IPS-15b (cell line): Measurements from ENCODE around the gene R3HDM4.

Source experiments
- H3K27me3 ChIP-seq: one replicate; pipeline ENCODE4 v1.6.1; 2013; ENCODE audit warnings: low read length; ENCODE audit not compliant: control insufficient read depth, insufficient read depth
- H3K36me3 ChIP-seq: one replicate; pipeline ENCODE4 v1.6.1; 2013; ENCODE audit warnings: low read length; ENCODE audit not compliant: control insufficient read depth, insufficient read depth
- H3K4me1 ChIP-seq: one replicate; pipeline ENCODE4 v1.6.1; 2013; ENCODE audit warnings: mild to moderate bottlenecking, low read length; ENCODE audit not compliant: control insufficient read depth, insufficient read depth
- H3K4me3 ChIP-seq: one replicate; pipeline ENCODE4 v1.5.1; 2013; ENCODE audit warnings: low read depth, low read length
- H3K9ac ChIP-seq: one replicate; pipeline ENCODE4 v1.6.1; 2013; ENCODE audit warnings: low read depth, mild to moderate bottlenecking, low read length
- H3K9me3 ChIP-seq: one replicate; pipeline ENCODE4 v1.6.1; 2013; ENCODE audit warnings: mild to moderate bottlenecking, low read length; ENCODE audit not compliant: control insufficient read depth, insufficient read depth

R3HDM4 gene

DNA sequence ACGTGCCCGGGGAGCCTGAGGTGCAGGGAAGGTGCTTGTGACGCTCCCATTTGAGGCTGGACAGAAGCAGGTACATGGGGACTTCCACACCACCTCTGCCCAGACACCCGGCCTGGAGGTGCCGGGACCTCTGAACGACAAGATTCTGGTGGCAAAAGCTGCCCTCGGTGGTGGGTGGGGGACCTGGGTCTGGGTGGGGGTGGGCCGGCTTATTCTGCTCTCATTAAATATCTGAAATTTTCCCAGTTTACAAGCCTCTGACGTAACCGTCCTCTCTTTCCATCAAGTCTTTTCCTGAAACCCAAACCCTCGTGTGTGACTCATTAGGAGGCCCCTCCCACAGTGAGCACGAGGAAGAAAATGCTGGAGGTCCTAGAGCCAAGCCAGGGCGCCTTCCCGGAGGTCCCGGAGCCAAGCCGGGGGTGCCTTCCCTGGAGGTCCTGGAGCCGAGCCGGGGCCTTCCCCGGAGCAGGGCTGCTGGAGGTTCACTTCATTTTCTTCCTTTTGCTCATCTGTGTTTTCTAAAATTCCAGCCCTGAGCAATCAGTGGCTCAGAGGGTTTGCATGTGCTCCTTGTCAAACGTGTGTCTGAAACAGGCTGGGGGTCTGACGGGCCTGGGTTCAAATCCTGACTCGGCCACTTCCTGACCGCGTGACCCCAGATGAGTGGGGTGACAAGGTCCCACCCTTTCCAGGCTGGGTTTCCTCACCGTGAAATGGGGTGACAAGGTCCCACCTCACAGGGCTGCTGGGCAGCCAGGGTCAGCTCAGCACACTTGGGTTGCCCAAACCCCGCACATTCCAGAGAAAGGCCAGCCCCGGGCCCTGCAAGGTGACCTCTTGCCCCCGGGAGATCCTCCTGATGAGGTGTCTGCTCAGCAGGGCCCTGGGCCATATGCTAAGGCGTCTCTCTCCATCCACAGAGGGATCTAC is 43.5 kb downstream of the R3HDM4 start:
- Histone ChIP-seq H3K27me3 (no peaks in the 10 kb centered on the region), H3K9me3 (no peaks in the 10 kb centered on the region), H3K4me3 (no peak overlapping the region), H3K9ac (no peak overlapping the region), H3K4me1 (peaks cover 2% of the 10 kb centered on the region), H3K36me3 (peaks cover 29% of the 10 kb centered on the region)

DNA sequence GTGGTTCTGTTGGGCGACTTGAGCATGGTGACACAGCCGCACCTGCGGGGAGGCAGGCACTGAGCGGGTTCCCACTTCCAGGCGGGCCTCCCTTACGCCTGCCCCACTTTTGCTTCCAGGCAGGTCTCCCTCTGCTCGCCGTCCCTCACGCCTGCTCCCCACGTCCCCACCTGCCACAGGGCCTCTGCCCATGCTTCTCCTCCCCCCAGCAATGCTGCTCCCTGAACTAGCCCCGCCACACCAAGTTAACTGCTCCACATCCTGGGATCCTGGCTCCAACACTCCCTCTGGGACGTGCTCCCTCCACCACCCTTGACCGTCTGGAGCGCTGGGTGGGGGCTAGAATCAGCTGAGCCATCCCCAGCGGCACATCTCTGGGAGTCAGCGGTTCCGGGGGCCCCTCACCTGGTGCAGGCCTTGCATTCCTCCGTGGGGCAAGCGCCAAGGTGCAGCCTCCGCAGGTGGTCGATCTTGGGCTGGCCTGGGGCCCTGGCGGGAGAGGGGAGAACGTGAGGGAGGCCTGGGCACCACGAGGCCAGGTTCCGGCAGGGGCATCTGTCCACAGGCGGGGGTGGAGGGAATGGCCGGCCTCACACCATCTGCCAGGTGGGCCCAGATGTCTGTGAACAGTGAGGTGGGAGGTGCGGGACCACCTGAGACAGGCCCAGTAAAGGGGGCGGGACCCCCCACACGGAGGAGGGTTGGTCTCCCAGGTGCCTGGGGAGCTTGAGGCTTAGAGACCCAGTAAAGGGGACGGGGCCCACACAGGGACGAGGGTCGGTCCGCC is 44.4 kb downstream of the R3HDM4 start:
- H3K4me3 ChIP-seq: no peak overlapping the region
- H3K9me3 ChIP-seq: no peaks in the 10 kb centered on the region
- no peak overlapping the region for H3K9ac ChIP-seq
- peaks cover 2% of the 10 kb centered on the region for H3K4me1 ChIP-seq
- H3K36me3 ChIP-seq: peaks cover 24% of the 10 kb centered on the region
- no peaks in the 10 kb centered on the region for H3K27me3 ChIP-seq

DNA sequence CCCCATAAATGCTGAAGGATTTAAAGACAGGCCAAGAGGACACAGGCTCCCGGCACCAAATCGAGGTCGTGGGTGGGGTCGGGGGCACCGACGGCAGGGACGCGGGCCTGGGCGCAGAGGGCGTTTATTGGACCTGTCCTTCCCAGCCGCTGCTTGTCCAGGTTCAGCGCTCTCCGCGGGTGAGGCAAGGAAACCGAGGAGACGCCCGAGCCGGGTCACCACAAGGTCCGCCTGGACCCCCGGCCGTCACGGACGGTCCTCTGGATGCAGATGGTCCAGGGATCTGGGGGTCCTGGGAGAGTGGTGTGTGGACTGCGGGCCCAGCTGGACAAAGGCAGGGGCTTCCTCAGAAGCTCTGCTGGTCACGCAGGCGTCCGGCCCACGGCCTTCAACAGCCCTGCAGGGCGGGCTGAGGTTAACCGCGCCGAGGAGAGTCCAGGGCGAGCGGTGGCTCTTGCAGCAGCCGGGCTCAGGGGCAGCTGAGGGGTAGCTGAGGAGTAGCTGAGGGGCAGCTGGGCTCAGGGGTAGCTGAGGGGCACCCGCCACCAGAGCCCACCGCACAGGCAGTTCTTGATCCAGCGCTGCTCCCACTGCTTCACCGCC is 45.1 kb downstream of the R3HDM4 start:
- no peak overlapping the region for H3K9ac ChIP-seq
- peaks cover 2% of the 10 kb centered on the region for H3K4me1 ChIP-seq
- H3K4me3 ChIP-seq: no peak overlapping the region
- H3K9me3 ChIP-seq: no peaks in the 10 kb centered on the region
- no peaks in the 10 kb centered on the region for H3K27me3 ChIP-seq
- H3K36me3 ChIP-seq: peaks cover 21% of the 10 kb centered on the region

DNA sequence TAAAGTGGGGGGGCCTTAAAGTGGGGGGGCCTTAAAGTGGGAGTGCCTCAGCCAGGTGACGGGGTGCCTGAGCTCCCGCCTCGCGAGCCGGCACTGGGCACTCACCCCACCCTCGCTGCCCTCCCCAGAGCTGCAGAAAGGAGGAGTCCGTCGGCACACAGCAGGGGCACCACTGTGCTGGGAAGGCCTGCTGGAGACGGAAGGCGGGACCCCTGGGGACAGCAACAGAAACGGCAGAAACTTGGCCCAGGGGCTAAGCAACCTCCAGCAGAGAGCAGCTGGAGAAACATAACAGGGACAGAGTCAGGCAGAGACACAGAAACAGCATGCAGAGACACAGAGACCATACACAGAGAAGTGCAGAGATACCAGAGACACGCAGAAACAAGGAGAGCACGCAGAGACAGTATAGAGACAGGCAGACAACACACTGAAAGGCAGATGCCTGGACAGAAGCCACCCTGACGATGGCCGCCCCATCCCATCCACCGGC is 45.7 kb downstream of the R3HDM4 start:
- Histone ChIP-seq H3K27me3 (no peaks in the 10 kb centered on the region), H3K9ac (no peak overlapping the region), H3K4me1 (peaks cover 2% of the 10 kb centered on the region), H3K36me3 (peaks cover 21% of the 10 kb centered on the region), H3K4me3 (no peak overlapping the region), H3K9me3 (no peaks in the 10 kb centered on the region)

- Histone ChIP-seq H3K4me1 (no peaks in the 10 kb centered on the region), H3K36me3 (peaks cover 21% of the 10 kb centered on the region), H3K27me3 (no peaks in the 10 kb centered on the region), H3K9ac (no peak overlapping the region), H3K9me3 (no peaks in the 10 kb centered on the region), H3K4me3 (no peak overlapping the region)
These were observed 46.2 kb downstream of the R3HDM4 start for GRCh38 chr19:866769-867300.

GRCh38 chr19:863315-863620 is 49.8 kb downstream of the R3HDM4 start:
- Histone ChIP-seq H3K36me3 (peaks cover 6% of the 10 kb centered on the region), H3K9me3 (no peaks in the 10 kb centered on the region), H3K4me1 (no peaks in the 10 kb centered on the region), H3K4me3 (peak overlapping the region; percentile 49), H3K27me3 (peaks cover 5% of the 10 kb centered on the region), H3K9ac (no peak overlapping the region)

- H3K4me3 ChIP-seq: peak overlapping the region; percentile 49
- H3K9ac ChIP-seq: no peak overlapping the region
- peaks cover 5% of the 10 kb centered on the region for H3K27me3 ChIP-seq
- no peaks in the 10 kb centered on the region for H3K4me1 ChIP-seq
- H3K36me3 ChIP-seq: peaks cover 1% of the 10 kb centered on the region
- H3K9me3 ChIP-seq: no peaks in the 10 kb centered on the region
These were observed 50.3 kb downstream of the R3HDM4 start for GRCh38 chr19:862581-863314.

GRCh38 chr19:861756-862580 is 51.1 kb downstream of the R3HDM4 start:
- peak overlapping the region; percentile 49 for H3K4me3 ChIP-seq
- no peak overlapping the region for H3K9ac ChIP-seq
- no peaks in the 10 kb centered on the region for H3K4me1 ChIP-seq
- H3K36me3 ChIP-seq: no peaks in the 10 kb centered on the region
- H3K9me3 ChIP-seq: no peaks in the 10 kb centered on the region
- H3K27me3 ChIP-seq: peaks cover 5% of the 10 kb centered on the region

DNA sequence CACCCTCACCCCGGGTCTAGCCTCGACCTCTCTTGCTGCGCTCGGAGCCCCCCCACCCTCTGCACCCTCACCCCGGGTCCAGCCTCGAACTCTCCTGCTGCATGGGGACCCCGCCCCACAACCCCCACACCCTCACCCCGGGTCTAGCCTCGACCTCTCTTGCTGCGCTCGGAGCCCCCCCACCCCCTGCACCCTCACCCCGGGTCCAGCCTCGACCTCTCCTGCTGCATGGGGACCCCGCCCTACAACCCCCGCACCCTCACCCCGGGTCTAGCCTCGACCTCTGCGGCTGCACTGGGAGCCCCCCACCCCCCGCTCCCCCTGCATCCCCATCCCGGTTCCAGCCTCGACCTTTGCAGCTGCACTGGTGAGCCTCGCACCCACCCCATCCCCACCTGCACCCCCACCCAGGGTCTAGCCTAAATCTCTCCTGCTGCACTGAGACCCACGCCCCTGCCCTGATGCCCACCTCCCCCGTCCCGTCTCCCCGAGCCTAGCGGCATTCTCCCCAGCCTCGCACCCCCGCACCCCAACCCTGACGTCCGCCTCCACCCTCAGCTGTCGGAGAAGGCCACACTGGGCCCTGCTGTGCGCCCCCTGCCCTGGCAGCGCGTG is 51.8 kb downstream of the R3HDM4 start:
- H3K9ac ChIP-seq: no peak overlapping the region
- peak overlapping the region; percentile 22 for H3K4me3 ChIP-seq
- no peaks in the 10 kb centered on the region for H3K9me3 ChIP-seq
- H3K4me1 ChIP-seq: no peaks in the 10 kb centered on the region
- H3K27me3 ChIP-seq: peaks cover 5% of the 10 kb centered on the region
- no peaks in the 10 kb centered on the region for H3K36me3 ChIP-seq
